ENCODE measurements around the gene MAP3K4.
A peak's percentile ranks its signal among the peaks of the same experiment; 100 is the strongest.
"Not testable (repeated sequence)": the region's sequence is repeated elsewhere in the genome, so short reads cannot be mapped to it uniquely, and the experiment has no call there.

Gene MAP3K4

GRCh38 chr6:160974304-160974771, 17.2 kb upstream of the MAP3K4 start (continued):
- TF ChIP-seq PATZ1 (CRISPR knock-in tag; IDR thresholded peaks at IDR 0.05; ENCODE audit: borderline replicate concordance) (peak; percentile 14; the same call in 1 of the 2 replicates), TCF4 (CRISPR knock-in tag; IDR thresholded peaks at IDR 0.05; ENCODE audit: borderline replicate concordance) (no peak), PPARA (CRISPR knock-in tag; IDR thresholded peaks at IDR 0.05; ENCODE audit: borderline replicate concordance) (no peak), ZNF70 (CRISPR knock-in tag; IDR thresholded peaks at IDR 0.05) (peak; percentile 70; the same call in 1 of the 2 replicates), SNAI2 (CRISPR knock-in tag; IDR thresholded peaks at IDR 0.05) (no peak), CSRNP3 (CRISPR knock-in tag; IDR thresholded peaks at IDR 0.05) (no peak), POU6F1 (CRISPR knock-in tag; IDR thresholded peaks at IDR 0.05; ENCODE audit: borderline replicate concordance, low read depth) (no peak), ZNF8 (CRISPR knock-in tag; IDR thresholded peaks at IDR 0.05) (no peak), ZFP30 (CRISPR knock-in tag; IDR thresholded peaks at IDR 0.05) (no peak)

- TF ChIP-seq ESRRG (CRISPR knock-in tag; IDR thresholded peaks at IDR 0.05) (no peak), RARB (CRISPR knock-in tag; IDR thresholded peaks at IDR 0.05) (no peak), GLIS3 (CRISPR knock-in tag; IDR thresholded peaks at IDR 0.05) (no peak), ZC3H10 (CRISPR knock-in tag; IDR thresholded peaks at IDR 0.05) (no peak), CSDC2 (CRISPR knock-in tag; IDR thresholded peaks at IDR 0.05) (no peak)
- no peak for ATAC-seq
Observed at GRCh38 chr6:160975162-160975561, 16.4 kb upstream of the MAP3K4 start.

- not testable (repeated sequence) for ATAC-seq
Observed at GRCh38 chr6:160975961-160976360, 15.6 kb upstream of the MAP3K4 start.

- ATAC-seq, result peak; percentile 18; the same call in 1 of the 3 replicates
- no peak for TF ChIP-seq CSRNP3 (CRISPR knock-in tag; IDR thresholded peaks at IDR 0.05)
- no peak for TF ChIP-seq PATZ1 (CRISPR knock-in tag; IDR thresholded peaks at IDR 0.05; ENCODE audit: borderline replicate concordance)
- no peak for TF ChIP-seq CSDC2 (CRISPR knock-in tag; IDR thresholded peaks at IDR 0.05)
- no peak for TF ChIP-seq ZNF565 (CRISPR knock-in tag; conservative IDR thresholded peaks at IDR 0.05; ENCODE audit: low read depth)
- no peak for TF ChIP-seq GLIS3 (CRISPR knock-in tag; IDR thresholded peaks at IDR 0.05)
- TF ChIP-seq RARB (CRISPR knock-in tag; IDR thresholded peaks at IDR 0.05), result no peak
- TF ChIP-seq ZFP30 (CRISPR knock-in tag; IDR thresholded peaks at IDR 0.05), result no peak
- TF ChIP-seq POU6F1 (CRISPR knock-in tag; IDR thresholded peaks at IDR 0.05; ENCODE audit: borderline replicate concordance, low read depth), result no peak
- TF ChIP-seq CREB5 (CRISPR knock-in tag; IDR thresholded peaks at IDR 0.05; ENCODE audit: low read depth), result no peak
- no peak for TF ChIP-seq BACH2 (CRISPR knock-in tag; IDR thresholded peaks at IDR 0.05; ENCODE audit: borderline replicate concordance)
- no peak for TF ChIP-seq TSHZ2 (CRISPR knock-in tag; IDR thresholded peaks at IDR 0.05)
- no peak for TF ChIP-seq ZC3H10 (CRISPR knock-in tag; IDR thresholded peaks at IDR 0.05)
- TF ChIP-seq SNAI2 (CRISPR knock-in tag; IDR thresholded peaks at IDR 0.05), result no peak
- no peak for TF ChIP-seq ZFP3 (CRISPR knock-in tag; IDR thresholded peaks at IDR 0.05)
- TF ChIP-seq TCF4 (CRISPR knock-in tag; IDR thresholded peaks at IDR 0.05; ENCODE audit: borderline replicate concordance), result no peak
- no peak for TF ChIP-seq ISL1 (CRISPR knock-in tag; IDR thresholded peaks at IDR 0.05)
Observed at GRCh38 chr6:160978141-160978901, 13.2 kb upstream of the MAP3K4 start.
